Measurements from ENCODE around the gene TBC1D22B. TPM values are rescaled to one million over a fixed set of nuclear protein-coding genes. Genes with fewer than 3 reads are reported as not detected.

TBC1D22B gene
- total RNA-seq, result 12.1 and 12.5 TPM in 2 replicates

GRCh38 chr6:37257634-37258404 lies at the start of gene TBC1D22B, which contains the start of gene TMEM217:
TSS of gene TBC1D22B (plus strand) at chr6:37257772. CDS start at chr6:37257918, 146 bp downstream.
TSS of gene TMEM217 (minus strand) at chr6:37258144. CDS start at chr6:37219030, 39,114 bp downstream.

GRCh38 chr6:37353761-37354525 lies 96.4 kb downstream of the TBC1D22B start, which contains the start of gene RNF8:
TSS of gene RNF8 (plus strand) at chr6:37353983. CDS start at chr6:37354165, 182 bp downstream.

Small RNA genes within 50 kb of the gene (small RNA-seq; reads per million reads assigned to genes)
- not detected for gene AL096712.1
- gene RN7SL273P, result not detected

Other genes starting within 250 kb of the TBC1D22B start
- 1.1 and 2.0 TPM in 2 replicates for gene PIM1, start 87.6 kb upstream of the TBC1D22B start, total RNA-seq
- 15.4 and 19.7 TPM in 2 replicates for gene TMEM217, start 372 bp downstream of the TBC1D22B start, total RNA-seq
- 19.9 and 21.3 TPM in 2 replicates for gene RNF8, start 96.2 kb downstream of the TBC1D22B start, total RNA-seq
- 31.8 and 34.3 TPM in 2 replicates for gene CMTR1, start 175.4 kb downstream of the TBC1D22B start, total RNA-seq
- gene CCDC167, start 242.1 kb downstream of the TBC1D22B start, total RNA-seq, result 27.8 and 44.9 TPM in 2 replicates